Uterus (tissue), 4 donors: ENCODE results near the gene NFIA. TPM values are rescaled to one million over a fixed set of nuclear protein-coding genes. Genes with fewer than 3 reads are reported as not detected.

Experiments used
- DNase-seq, 2 donors: peaks; one replicate each; pipeline ENCODE4 v3.0.0-alpha.2; 2019 to 2020
- H3K27ac ChIP-seq, 2 donors: fragments of 200-600 bp; sonication (generic); 1 replicate in 1 of 2; 2 replicates in 1 of 2; pipeline ENCODE4 v1.5.1; 2016 to 2018
- H3K27me3 ChIP-seq, 2 donors: fragments of 200-600 bp; sonication (generic); one replicate each; pipeline ENCODE4 v1.5.1; 2018 to 2019; ENCODE audit warnings: control low read depth in 1 of 2
- H3K36me3 ChIP-seq, 2 donors: fragments of 200-600 bp; sonication (generic); one replicate each; pipeline ENCODE4 v1.5.1; 2019; ENCODE audit warnings: control low read depth in 1 of 2
- H3K4me1 ChIP-seq, 2 donors: fragments of 200-600 bp; sonication (generic); one replicate each; pipeline ENCODE4 v1.5.1; 2018 to 2019; ENCODE audit warnings: control low read depth in 1 of 2
- H3K4me3 ChIP-seq, 2 donors: fragments of 200-600 bp; sonication (generic); 1 replicate in 1 of 2; 2 replicates in 1 of 2; pipeline ENCODE4 v1.5.1; 2018 to 2019; ENCODE audit warnings: mild to moderate bottlenecking in 1 of 2
- H3K9me3 ChIP-seq, 2 donors: fragments of 200-600 bp; sonication (generic); one replicate each; pipeline ENCODE4 v1.5.1; 2019; ENCODE audit warnings: control low read depth in 1 of 2
- CTCF ChIP-seq, 4 experiments: fragments of 200-600 bp in 2 of 4; fragments of 450-650 bp in 2 of 4; sonication (generic) in 2 of 4; IDR thresholded peaks; one replicate each; pipeline ENCODE4 v1.5.1; 2016 to 2019; ENCODE audit warnings: antibody characterized with exemption in 4 of 4, mild to moderate bottlenecking in 2 of 4, moderate library complexity in 1 of 4
- POLR2A ChIP-seq, 2 donors: fragments of 450-650 bp; IDR thresholded peaks; one replicate each; pipeline ENCODE4 v1.6.1; 2016; ENCODE audit warnings: antibody characterized with exemption in 2 of 2, mild to moderate bottlenecking in 1 of 2, moderate library complexity in 1 of 2
- intact Hi-C: fragments of 100-400 bp; cut with DNase I; formaldehyde crosslinking; loops from one replicate; pipeline ENCODE4 v1.15.1; 2023; ENCODE audit warnings: low total_unique reads
- total RNA-seq, 4 donors: library from RNA; depleted of rRNA in 3 of 4; stranded (reverse); fragments of >200 nt in 3 of 4; gene quantifications; one replicate each; pipeline versions ENCODE4 v1.1.0 to v1.2.4, GENCODE V29; 2014 to 2023
- donor health status: DM: yes; HTN: yes; CAD: no.

The NFIA gene
- total RNA-seq, 4 donors from 2014 or later: 49.2 to 116 (median 64.9) TPM

GRCh38 chr1:61399199-61399598, 316.8 kb downstream of the NFIA start:
- Histone ChIP-seq H3K9me3 (no peaks in the 10 kb centered on the region), H3K4me1 (peaks cover 0 to 3% of the 10 kb centered on the region in 2 donors), H3K27me3 (no peaks in the 10 kb centered on the region), H3K4me3 (no peak overlapping the region), H3K36me3 (no peaks in the 10 kb centered on the region), H3K27ac (peak overlapping the region; percentile 28 to 68)
- no peak for TF ChIP-seq POLR2A (IDR thresholded peaks at IDR 0.05)
- TF ChIP-seq CTCF (IDR thresholded peaks at IDR 0.05): no peak
- intact Hi-C loops: no loop called here
- no peak for DNase-seq

- DNase-seq: no peak
- H3K27ac ChIP-seq: peak overlapping the region; percentile 28 to 68
- no peaks in the 10 kb centered on the region for H3K27me3 ChIP-seq
- intact Hi-C loops: no loop called here
- no peak overlapping the region for H3K4me3 ChIP-seq
- peaks cover 0 to 3% of the 10 kb centered on the region in 2 donors for H3K4me1 ChIP-seq
- TF ChIP-seq POLR2A (IDR thresholded peaks at IDR 0.05) (no peak), CTCF (IDR thresholded peaks at IDR 0.05) (no peak)
- no peaks in the 10 kb centered on the region for H3K9me3 ChIP-seq
- H3K36me3 ChIP-seq: no peaks in the 10 kb centered on the region
Measured at GRCh38 chr1:61400131-61400770, 317.9 kb downstream of the NFIA start.

GRCh38 chr1:61400997-61401396, 318.6 kb downstream of the NFIA start:
- no peak for DNase-seq
- Histone ChIP-seq H3K9me3 (no peaks in the 10 kb centered on the region), H3K27me3 (no peaks in the 10 kb centered on the region), H3K4me1 (peaks cover 0 to 3% of the 10 kb centered on the region in 2 donors), H3K36me3 (no peaks in the 10 kb centered on the region), H3K27ac (no peak overlapping the region), H3K4me3 (no peak overlapping the region)
- intact Hi-C loops: no loop called here
- TF ChIP-seq CTCF (IDR thresholded peaks at IDR 0.05) (no peak), POLR2A (IDR thresholded peaks at IDR 0.05) (no peak)

GRCh38 chr1:61403679-61404596, 321.6 kb downstream of the NFIA start:
- no peaks in the 10 kb centered on the region for H3K4me1 ChIP-seq
- H3K27me3 ChIP-seq: no peaks in the 10 kb centered on the region
- no peaks in the 10 kb centered on the region for H3K36me3 ChIP-seq
- DNase-seq: no peak
- no peak overlapping the region for H3K4me3 ChIP-seq
- H3K9me3 ChIP-seq: no peaks in the 10 kb centered on the region
- TF ChIP-seq CTCF (IDR thresholded peaks at IDR 0.05): no peak
- TF ChIP-seq POLR2A (IDR thresholded peaks at IDR 0.05): no peak
- intact Hi-C loops: no loop called here
- H3K27ac ChIP-seq: peak overlapping the region in 1 of 2 donors; percentile 58
